Spleen (tissue), 3 donors: Measurements from ENCODE around the gene DCTN4.

Source experiments
- POLR2A ChIP-seq, 3 donors: fragments of 450-650 bp; IDR thresholded peaks; one replicate each; pipeline ENCODE4 v1.5.1; 2017; ENCODE audit warnings: antibody characterized with exemption in 3 of 3, mild to moderate bottlenecking in 1 of 3
- POLR2AphosphoS5 ChIP-seq, 3 donors: sonication (generic); formaldehyde crosslinking; IDR thresholded peaks; one replicate each; pipeline ENCODE4 v1.5.1; 2017; ENCODE audit warnings: antibody characterized with exemption in 3 of 3

DNA sequence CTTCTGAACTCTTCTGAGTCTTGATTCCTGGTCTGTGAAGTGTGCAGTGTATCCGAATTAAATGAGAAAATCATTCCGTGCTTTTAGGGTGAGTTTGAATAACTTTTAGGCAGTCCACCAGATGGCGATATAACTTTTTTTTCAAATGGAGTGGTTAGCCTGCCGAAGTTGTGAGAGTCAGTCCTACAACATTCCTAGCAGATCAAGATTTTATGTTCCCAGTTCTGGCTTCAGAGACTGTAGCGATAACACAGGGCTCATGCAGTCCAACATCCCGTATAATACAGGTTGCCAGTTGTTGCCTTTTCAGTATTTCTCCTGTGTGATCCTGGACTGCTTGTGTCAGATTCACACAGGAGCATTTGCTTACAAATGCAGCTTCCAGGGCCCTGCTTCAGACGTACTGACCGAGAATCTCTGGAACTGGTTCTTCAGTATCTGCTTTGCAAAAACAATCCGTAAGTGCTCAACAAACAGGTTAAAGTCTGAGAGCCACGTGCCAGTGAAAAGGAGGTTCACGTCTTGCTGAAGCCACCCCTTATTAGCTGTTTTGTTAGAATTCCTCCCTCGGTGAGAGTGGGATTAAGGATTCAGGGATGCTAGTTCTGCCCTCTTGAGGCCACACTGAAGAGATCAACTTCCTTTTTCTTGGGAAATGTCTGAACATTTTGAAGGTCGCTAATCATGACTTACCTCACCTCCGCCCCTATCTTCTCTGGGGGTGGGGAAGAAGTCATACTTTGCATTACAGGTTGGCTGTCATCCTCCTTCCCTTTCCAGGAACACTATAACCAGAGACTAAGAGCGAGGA, 42.5 kb upstream of the DCTN4 start:
- TF ChIP-seq POLR2A (IDR thresholded peaks at IDR 0.05) (no peak), POLR2AphosphoS5 (IDR thresholded peaks at IDR 0.05) (peak in 1 of 3 donors; percentile 8)
